ENCODE measurements around the gene ARHGEF17.

ARHGEF17 gene

GRCh38 chr11:73308961-73309919 lies 1.2 kb downstream of the ARHGEF17 start:
- no peak for TF ChIP-seq CTCF (IDR thresholded peaks at IDR 0.05; ENCODE audit: low read length, missing control alignments)
- peak; percentile 97 for DNase-seq (ENCODE audit: low read depth)
- H3K4me3 ChIP-seq (replicated peaks; ENCODE audit: low read depth, low read length), result peak overlapping the region; percentile 70

GRCh38 chr11:73310076-73310475 lies 2.0 kb downstream of the ARHGEF17 start:
- DNase-seq (ENCODE audit: low read depth), result no peak
- H3K4me3 ChIP-seq (replicated peaks; ENCODE audit: low read depth, low read length), result peak overlapping the region; percentile 70
- no peak for TF ChIP-seq CTCF (IDR thresholded peaks at IDR 0.05; ENCODE audit: low read length, missing control alignments)

GRCh38 chr11:73310661-73311393 lies 2.8 kb downstream of the ARHGEF17 start:
- no peak for TF ChIP-seq CTCF (IDR thresholded peaks at IDR 0.05; ENCODE audit: low read length, missing control alignments)
- no peak for DNase-seq (ENCODE audit: low read depth)
- H3K4me3 ChIP-seq (replicated peaks; ENCODE audit: low read depth, low read length), result peak overlapping the region; percentile 51

- TF ChIP-seq CTCF (IDR thresholded peaks at IDR 0.05; ENCODE audit: low read length, missing control alignments), result no peak
- DNase-seq (ENCODE audit: low read depth), result no peak
- H3K4me3 ChIP-seq (replicated peaks; ENCODE audit: low read depth, low read length), result peak overlapping the region; percentile 51
These were observed 3.4 kb downstream of the ARHGEF17 start for GRCh38 chr11:73311394-73311869.

GRCh38 chr11:73312036-73312435 lies 4.0 kb downstream of the ARHGEF17 start:
- peak overlapping the region; percentile 51 for H3K4me3 ChIP-seq (replicated peaks; ENCODE audit: low read depth, low read length)
- no peak for TF ChIP-seq CTCF (IDR thresholded peaks at IDR 0.05; ENCODE audit: low read length, missing control alignments)
- DNase-seq (ENCODE audit: low read depth), result no peak

- no peak for DNase-seq (ENCODE audit: low read depth)
- no peak for TF ChIP-seq CTCF (IDR thresholded peaks at IDR 0.05; ENCODE audit: low read length, missing control alignments)
- peak overlapping the region; percentile 51 for H3K4me3 ChIP-seq (replicated peaks; ENCODE audit: low read depth, low read length)
These were observed 4.8 kb downstream of the ARHGEF17 start for GRCh38 chr11:73312851-73313327.
